ENCODE measurements around the gene TOX2.

TOX2 gene

GRCh38 chr20:44018942-44019637 is 104.4 kb downstream of the TOX2 start:
- DNase-seq (ENCODE audit: low read depth) = no peak

- no peak for DNase-seq (ENCODE audit: low read depth)
Observed at GRCh38 chr20:44019638-44020335, 105.1 kb downstream of the TOX2 start.

GRCh38 chr20:44020406-44021148 is 105.9 kb downstream of the TOX2 start:
- DNase-seq (ENCODE audit: low read depth) = no peak

GRCh38 chr20:44021186-44021585 is 106.5 kb downstream of the TOX2 start:
- no peak for DNase-seq (ENCODE audit: low read depth)

- DNase-seq (ENCODE audit: low read depth) = no peak
Observed at GRCh38 chr20:44021900-44022299, 107.2 kb downstream of the TOX2 start.

- DNase-seq (ENCODE audit: low read depth) = no peak
Observed at GRCh38 chr20:44022464-44022863, 107.8 kb downstream of the TOX2 start.

GRCh38 chr20:44023515-44024371 is 109.1 kb downstream of the TOX2 start:
- DNase-seq (ENCODE audit: low read depth) = no peak

GRCh38 chr20:44024820-44025580 is 110.3 kb downstream of the TOX2 start:
- DNase-seq (ENCODE audit: low read depth) = no peak

GRCh38 chr20:44025756-44026155 is 111.1 kb downstream of the TOX2 start:
- no peak for DNase-seq (ENCODE audit: low read depth)

- DNase-seq (ENCODE audit: low read depth) = no peak
Observed at GRCh38 chr20:44026647-44027342, 112.1 kb downstream of the TOX2 start.

- DNase-seq (ENCODE audit: low read depth) = no peak
Observed at GRCh38 chr20:44027343-44028002, 112.8 kb downstream of the TOX2 start.

- DNase-seq (ENCODE audit: low read depth) = no peak
Observed at GRCh38 chr20:44028003-44028730, 113.5 kb downstream of the TOX2 start.

GRCh38 chr20:44028868-44029847 is 114.5 kb downstream of the TOX2 start:
- DNase-seq (ENCODE audit: low read depth) = no peak

- DNase-seq (ENCODE audit: low read depth) = no peak
Observed at GRCh38 chr20:44029848-44030230, 115.2 kb downstream of the TOX2 start.

- DNase-seq (ENCODE audit: low read depth) = no peak
Observed at GRCh38 chr20:44030394-44030793, 115.7 kb downstream of the TOX2 start.

GRCh38 chr20:44031001-44031574 is 116.4 kb downstream of the TOX2 start:
- DNase-seq (ENCODE audit: low read depth) = no peak

GRCh38 chr20:44031781-44032582 is 117.3 kb downstream of the TOX2 start:
- no peak for DNase-seq (ENCODE audit: low read depth)
